ENCODE data around the gene USP49.

DNA sequence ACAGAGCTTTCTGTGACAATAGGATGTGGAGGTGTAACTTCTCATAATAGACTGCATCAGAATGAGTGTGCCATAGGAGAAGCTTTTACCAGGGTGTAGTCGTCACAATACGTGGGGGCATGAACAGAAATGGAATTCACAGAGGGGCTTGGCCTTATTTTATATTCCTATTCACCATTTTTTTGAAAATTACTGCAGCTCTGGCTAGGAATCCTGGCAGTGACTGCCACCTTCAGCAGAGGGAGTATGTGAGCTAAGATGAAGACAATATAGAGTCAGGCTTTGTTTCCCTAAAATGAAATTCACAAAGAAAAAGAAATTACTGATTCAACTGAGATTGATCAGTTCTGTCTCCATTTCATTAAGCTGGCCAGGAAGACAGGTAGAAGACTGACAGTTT, 93.8 kb downstream of the USP49 start:
- no peak for TF ChIP-seq POLR2A (IDR thresholded peaks at IDR 0.05)
- TF ChIP-seq, protein P1, sequence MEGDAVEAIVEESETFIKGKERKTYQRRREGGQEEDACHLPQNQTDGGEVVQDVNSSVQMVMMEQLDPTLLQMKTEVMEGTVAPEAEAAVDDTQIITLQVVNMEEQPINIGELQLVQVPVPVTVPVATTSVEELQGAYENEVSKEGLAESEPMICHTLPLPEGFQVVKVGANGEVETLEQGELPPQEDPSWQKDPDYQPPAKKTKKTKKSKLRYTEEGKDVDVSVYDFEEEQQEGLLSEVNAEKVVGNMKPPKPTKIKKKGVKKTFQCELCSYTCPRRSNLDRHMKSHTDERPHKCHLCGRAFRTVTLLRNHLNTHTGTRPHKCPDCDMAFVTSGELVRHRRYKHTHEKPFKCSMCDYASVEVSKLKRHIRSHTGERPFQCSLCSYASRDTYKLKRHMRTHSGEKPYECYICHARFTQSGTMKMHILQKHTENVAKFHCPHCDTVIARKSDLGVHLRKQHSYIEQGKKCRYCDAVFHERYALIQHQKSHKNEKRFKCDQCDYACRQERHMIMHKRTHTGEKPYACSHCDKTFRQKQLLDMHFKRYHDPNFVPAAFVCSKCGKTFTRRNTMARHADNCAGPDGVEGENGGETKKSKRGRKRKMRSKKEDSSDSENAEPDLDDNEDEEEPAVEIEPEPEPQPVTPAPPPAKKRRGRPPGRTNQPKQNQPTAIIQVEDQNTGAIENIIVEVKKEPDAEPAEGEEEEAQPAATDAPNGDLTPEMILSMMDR (IDR thresholded peaks at IDR 0.05), result peak in 11 of 12 donors; percentile 11 to 46 (median 26)

Measured in heart left ventricle (tissue), 13 donors.